Body of pancreas (tissue), 4 donors: ENCODE data around the gene TRIM32.

Experiments
- POLR2A ChIP-seq, 3 donors: fragments of 450-650 bp; IDR thresholded peaks; one replicate each; pipeline ENCODE4 v1.6.1; 2016; ENCODE audit warnings: antibody characterized with exemption in 3 of 3, mild to moderate bottlenecking in 2 of 3
- TF ChIP-seq, protein P1 (sequence below), 7 experiments: fragments of 450-650 bp in 4 of 7; fragments of 200-600 bp in 3 of 7; sonication (generic) in 3 of 7; IDR thresholded peaks; one replicate each; pipeline ENCODE4 v1.5.1; 2016 to 2019; ENCODE audit warnings: antibody characterized with exemption in 7 of 7

DNA sequence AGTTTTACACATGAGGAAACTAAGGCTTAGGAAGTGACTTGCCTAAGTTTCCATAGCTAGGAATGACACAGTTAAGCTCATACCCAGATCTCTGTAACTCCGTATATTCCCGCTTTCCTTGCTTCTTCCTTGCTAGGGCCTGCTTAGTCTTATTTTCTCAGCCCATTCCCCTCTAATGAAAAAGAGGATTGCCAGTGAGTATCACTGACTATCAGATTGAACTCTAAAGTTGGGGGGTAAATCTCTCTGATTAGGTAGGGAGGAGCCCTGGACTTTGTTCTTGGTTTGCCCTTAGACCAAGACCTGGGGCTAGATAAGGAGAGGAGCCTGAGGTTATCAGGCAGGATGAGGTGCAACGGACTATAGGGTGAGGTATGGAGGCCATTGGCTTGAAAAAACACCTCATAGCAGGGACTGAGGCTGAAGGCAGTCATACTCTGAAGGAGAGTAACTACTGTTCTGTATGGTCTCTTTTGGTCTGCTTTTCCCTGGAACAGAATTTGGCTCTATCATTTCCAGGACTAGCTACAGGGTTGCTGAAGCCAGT, 2.5 kb downstream of the TRIM32 start:
- TF ChIP-seq, protein P1, sequence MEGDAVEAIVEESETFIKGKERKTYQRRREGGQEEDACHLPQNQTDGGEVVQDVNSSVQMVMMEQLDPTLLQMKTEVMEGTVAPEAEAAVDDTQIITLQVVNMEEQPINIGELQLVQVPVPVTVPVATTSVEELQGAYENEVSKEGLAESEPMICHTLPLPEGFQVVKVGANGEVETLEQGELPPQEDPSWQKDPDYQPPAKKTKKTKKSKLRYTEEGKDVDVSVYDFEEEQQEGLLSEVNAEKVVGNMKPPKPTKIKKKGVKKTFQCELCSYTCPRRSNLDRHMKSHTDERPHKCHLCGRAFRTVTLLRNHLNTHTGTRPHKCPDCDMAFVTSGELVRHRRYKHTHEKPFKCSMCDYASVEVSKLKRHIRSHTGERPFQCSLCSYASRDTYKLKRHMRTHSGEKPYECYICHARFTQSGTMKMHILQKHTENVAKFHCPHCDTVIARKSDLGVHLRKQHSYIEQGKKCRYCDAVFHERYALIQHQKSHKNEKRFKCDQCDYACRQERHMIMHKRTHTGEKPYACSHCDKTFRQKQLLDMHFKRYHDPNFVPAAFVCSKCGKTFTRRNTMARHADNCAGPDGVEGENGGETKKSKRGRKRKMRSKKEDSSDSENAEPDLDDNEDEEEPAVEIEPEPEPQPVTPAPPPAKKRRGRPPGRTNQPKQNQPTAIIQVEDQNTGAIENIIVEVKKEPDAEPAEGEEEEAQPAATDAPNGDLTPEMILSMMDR (IDR thresholded peaks at IDR 0.05) = no peak
- no peak for TF ChIP-seq POLR2A (IDR thresholded peaks at IDR 0.05)
